SK-N-MC (cell line): ENCODE measurements around the gene PDCD1LG2.

ENCODE experiments used
- EZH2 ChIP-seq: fragments of 200-600 bp; sonication (generic); IDR thresholded peaks from one replicate; pipeline ENCODE4 v1.6.1; 2017; ENCODE audit warnings: antibody characterized with exemption
- POLR2AphosphoS5 ChIP-seq: IDR thresholded peaks from 2 replicates; pipeline ENCODE4 v1.6.1; 2012; ENCODE audit warnings: mild to moderate bottlenecking, low read depth, low read length, borderline replicate concordance

DNA sequence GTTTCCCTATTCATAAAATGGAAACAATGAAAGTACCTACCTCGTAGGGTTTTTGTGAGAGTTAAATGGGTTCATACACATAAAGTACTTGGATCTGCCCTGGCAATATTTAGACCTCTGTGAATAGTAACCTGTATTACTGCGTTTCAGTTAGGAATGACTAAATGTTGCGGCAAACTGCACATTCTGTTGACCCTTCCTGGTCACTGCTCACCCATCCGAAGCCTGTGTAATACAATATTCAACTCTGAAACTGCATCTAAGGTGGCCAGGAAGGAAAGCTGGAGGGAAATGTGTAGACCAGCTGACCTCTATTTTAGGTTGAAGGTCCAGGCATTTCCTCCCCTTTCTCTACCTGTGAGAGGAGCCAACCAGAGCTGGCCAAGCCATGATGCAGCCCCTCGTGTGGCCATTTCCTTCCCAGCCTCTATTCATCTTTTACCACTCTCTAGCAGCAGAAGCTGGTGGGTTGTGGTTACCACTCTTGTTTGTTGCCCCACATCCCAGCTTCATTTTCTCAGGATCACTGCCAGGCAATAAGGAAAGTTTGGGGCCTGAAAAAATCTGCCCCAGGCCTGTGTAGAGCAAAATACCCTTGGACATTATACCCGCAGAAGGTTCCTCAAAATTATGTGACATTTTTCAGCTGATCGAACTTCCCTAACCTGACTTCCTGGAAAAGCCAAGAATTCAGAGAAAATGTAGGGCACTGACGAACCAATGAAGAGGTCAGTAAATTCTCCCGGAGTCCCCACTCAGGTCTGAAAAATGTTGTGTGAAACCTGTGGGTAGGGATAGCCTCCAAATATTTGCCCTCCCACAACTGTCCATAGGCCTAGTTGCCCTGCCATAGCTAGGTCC is 20.5 kb upstream of the PDCD1LG2 start:
- TF ChIP-seq EZH2 (no peak), POLR2AphosphoS5 (no peak)
